Stimulated activated naive CD8-positive, alpha-beta T cell treated with anti-CD3 and anti-CD28 coated beads, Interleukin-15, Interleukin-2, amounts not matched to agents 100 U/mL and 50 U/mL, for 24 hours (primary cell): ENCODE results near the gene DPH6.
"Not testable (repeated sequence)": the region's sequence is repeated elsewhere in the genome, so short reads cannot be mapped to it uniquely, and the experiment has no call there.

Source experiments
- ATAC-seq: fragments of 150-1000 bp; cut with Tn5 transposase; one replicate; pipeline ENCODE4 v1.10.0; 2021
- DNase-seq: peaks from one replicate; pipeline ENCODE4 v3.0.0; 2021

DPH6 gene

DNA sequence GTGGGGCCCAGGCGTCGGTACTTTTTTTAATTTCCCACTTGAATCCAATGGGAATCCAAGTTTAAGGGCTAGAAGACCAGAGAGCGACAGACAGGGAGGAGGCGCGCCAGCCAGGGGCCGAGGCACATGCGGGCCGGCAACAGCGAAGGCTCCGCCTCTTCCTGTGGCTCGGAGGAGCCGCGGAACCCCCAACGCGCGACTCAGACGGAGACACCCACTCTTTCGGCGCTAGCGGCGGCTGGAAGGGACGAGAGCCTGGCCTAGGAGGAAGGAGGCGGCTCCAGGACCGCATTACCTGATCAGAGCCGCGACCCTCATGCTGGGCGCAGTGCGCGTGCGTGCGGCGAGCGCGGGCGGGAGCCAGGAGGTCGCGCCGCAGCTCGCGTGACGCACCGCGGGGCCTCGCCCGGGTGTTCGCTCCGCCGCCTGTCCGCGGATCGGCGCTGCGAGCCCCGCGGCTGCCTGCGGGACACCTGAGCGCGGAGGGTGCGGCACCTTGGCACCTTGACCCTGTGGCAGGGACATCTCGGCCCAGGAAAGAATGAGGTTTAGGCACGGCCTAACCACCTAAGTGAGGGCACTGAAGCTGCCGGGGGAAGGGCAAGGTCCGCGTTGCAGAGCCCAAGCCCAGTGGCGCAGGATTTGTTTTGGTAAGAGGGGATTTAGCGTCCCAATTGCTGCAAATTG is at the start of gene DPH6:
Gene DPH6 (minus strand): TSS at position 342 of the 687 bp plus-strand sequence. CDS start 24 bp downstream, at position 318.
- peak; percentile 95 for ATAC-seq
- peak; percentile 85 for DNase-seq

GRCh38 chr15:35595656-35596055 is 49.7 kb upstream of the DPH6 start:
- no peak for ATAC-seq
- DNase-seq = no peak

GRCh38 chr15:35591987-35592386 is 46.0 kb upstream of the DPH6 start:
- not testable (repeated sequence) for ATAC-seq, DNase-seq

DNA sequence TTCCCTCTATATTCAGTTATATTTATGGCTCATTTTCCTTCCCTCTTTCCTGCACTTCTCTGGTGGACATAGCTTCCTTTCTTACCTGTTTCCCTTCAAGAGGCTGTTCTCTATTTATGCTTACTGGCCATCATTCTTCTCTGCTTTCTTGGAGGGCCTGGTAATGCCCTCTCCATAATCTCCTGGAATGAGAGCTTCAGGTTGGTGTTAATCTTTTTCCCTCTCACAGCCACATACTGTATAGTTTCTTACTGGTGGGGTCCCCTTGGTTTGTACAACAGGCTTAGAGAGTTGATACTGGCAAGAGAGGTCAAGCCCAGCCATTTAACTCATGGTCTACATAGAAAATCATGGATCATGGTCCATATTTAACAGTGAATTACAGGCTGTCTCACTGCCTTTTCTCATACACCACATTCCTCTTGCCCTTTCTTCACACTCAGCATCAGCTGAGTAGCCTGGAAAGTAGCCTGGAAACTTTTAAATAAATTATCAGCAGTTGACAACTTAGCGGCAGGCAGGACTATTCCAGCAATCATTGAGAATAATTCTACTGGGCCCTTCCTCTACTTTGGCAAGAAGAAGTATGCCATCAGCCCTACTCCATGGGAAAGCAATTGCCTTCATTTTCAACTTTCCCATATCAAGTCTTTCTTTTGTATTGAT is 38.0 kb upstream of the DPH6 start:
- no peak for DNase-seq

DNA sequence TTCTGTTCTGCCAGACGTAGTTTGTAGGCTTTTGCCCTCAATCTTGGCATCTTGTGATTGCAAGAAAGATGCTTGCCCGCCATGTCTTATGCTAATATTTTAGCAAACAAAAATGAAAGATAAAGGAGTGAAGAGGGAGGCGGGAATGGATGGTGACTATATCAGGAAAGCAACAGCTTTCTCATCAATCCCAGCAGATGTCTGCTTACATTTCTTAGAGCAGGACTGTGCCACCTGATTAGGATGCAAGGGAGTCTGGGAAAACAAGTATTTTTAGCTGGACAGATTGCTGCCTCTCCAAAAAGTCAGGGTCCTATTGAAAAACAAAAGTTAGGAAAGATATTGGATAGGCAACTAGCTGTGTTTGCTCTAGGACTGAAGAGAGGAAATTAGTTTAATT is 34.6 kb upstream of the DPH6 start:
- DNase-seq (no peak), ATAC-seq (no peak)

More for the DNA sequence above, 38.0 kb upstream of the DPH6 start:
- ATAC-seq = no peak

DNA sequence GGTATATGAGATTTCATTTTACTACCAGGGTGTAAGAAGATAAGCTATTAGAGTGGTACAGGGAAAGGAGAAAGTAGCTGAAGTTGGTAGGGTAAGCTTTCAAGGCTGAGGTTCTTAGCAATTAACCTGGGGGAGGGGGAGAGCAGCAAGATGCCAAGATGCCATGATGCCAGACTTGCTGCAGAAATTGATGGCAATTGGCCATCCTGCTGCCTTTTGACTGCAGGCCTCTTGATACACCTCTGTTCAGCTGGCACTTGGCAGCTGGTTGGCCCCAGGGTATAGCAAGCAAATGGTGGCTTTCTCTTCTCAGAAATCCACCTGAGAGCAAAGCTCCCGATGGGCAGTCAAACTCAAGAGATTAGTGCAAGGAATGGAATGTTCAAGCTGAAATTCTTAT is 21.4 kb upstream of the DPH6 start:
- ATAC-seq = no peak
- no peak for DNase-seq

GRCh38 chr15:35566991-35567390 is 21.0 kb upstream of the DPH6 start:
- ATAC-seq (no peak), DNase-seq (no peak)

GRCh38 chr15:35565901-35566300 is 19.9 kb upstream of the DPH6 start:
- ATAC-seq (no peak), DNase-seq (no peak)

DNA sequence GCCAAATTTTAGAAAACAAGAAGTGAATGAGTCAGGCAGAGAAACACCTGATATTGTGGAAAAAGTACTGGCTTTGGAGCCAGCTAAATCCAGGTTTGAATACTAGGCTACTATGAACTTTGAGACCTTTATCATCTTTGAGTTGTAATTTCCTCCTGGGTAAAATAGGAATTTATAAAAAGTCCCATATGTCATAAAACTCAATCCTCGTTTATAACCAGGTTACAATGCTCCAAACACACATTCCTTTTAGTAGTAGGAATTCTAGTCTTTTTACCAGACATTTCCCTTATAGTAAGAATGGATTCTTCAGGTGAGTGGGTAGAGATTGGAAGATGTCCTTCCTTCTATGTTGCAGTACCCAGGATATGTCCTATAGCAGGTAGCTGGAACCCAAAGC is 16.7 kb upstream of the DPH6 start:
- ATAC-seq (no peak), DNase-seq (no peak)

DNA sequence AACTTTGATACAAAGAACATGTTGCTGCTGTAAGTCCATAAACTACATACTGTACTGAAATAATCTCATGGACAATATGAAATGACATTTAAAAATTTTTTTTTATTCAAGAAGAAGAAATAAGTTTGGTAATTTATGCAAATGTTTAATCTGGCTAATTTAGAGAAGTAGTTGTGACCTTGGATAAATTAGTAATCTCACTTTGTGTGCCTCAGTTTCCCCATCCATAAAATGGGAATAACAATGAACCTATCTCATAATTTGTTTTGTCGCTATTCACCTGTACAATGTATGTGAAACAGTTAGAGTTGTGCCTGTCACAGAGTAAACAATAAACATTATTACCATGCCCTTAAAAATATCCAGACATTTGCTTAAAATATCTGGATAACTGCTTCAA is 15.3 kb upstream of the DPH6 start:
- no peak for ATAC-seq
- no peak for DNase-seq

- ATAC-seq = no peak
- DNase-seq = no peak
Observed at GRCh38 chr15:35560870-35561269, 14.9 kb upstream of the DPH6 start.

DNA sequence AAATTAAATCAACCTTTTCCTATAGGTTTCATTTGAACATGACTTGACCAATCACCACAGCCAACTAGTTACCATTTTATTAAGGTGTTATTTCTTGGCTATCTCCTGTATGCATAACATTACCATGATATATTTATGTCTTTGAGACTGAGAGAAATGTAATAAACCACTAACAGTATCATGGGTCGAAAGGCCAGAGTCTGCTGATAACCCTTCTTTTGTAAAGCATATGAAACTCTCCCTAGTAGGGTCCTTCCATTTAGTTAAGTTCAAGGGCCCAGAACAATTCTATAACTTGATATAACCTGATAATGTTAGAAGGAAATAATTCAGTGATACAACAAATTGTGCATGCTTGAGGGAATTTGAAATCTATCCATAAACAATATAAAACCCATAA is 14.3 kb upstream of the DPH6 start:
- DNase-seq (no peak), ATAC-seq (no peak)

DNA sequence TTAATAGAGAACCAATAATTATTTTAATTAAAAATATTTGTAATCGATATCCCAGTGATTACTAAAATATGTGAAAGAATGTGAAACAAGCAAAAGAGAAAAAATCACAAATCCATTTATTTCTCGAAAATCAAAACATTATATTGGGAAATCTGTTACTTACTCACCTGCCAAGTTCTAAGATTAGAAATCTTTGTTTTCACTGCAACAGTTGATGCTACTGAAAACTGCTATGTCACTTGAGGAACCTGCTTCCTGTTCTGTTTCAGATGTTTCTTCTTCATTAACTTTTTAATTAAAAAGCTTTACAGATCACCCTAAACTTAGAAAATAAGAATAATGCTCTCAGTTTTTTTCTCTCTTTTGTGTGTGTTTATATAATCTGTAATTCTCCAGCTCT is 13.7 kb upstream of the DPH6 start:
- DNase-seq (no peak), ATAC-seq (no peak)

- ATAC-seq = no peak
- no peak for DNase-seq
Observed at GRCh38 chr15:35557544-35557943, 11.6 kb upstream of the DPH6 start.

- ATAC-seq (no peak), DNase-seq (no peak)
Observed at GRCh38 chr15:35557012-35557411, 11.0 kb upstream of the DPH6 start.

GRCh38 chr15:35555244-35555643 is 9.3 kb upstream of the DPH6 start:
- ATAC-seq (no peak), DNase-seq (no peak)

- no peak for ATAC-seq
- no peak for DNase-seq
Observed at GRCh38 chr15:35550957-35551356, 5.0 kb upstream of the DPH6 start.

DNA sequence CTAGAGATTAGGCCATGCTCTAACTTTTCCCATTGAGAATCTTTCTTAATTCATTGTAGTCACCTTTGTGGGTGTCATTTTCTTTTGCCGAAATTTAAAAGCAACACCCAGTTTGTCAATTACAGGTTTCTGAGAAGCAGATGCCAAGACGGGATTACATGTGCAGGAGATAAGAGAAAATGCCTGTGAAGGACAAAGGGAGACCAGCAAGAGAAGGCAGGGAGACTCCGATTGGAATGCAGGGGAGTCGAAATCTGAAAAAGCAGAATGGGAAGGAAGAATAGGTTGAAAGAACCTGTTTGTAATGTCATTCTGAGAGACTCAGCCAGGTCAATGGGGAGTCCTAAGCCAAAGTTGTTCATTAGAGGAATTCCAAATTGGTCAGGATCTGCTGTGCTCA is 3.6 kb upstream of the DPH6 start:
- ATAC-seq = no peak

DNA sequence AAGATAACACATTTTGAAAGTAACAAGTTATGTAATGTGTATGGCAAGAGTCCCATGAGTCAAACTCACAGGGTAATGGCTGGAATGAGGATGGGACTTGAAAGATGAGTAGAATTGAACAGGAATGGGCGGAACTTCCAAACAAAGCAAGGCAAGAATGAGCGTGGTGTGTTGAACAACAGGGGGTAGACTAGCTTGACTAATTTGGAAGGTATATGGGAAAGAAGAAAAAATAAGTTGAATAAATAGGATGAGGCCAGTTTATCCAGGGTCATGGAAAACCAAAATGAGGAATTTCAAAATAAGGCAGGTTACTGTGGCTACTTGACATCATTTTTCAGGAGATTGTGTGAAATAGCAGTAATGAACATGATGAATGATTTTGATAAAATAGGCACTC is 2.5 kb upstream of the DPH6 start:
- DNase-seq (no peak), ATAC-seq (no peak)

More for the DNA sequence above, 3.6 kb upstream of the DPH6 start:
- no peak for DNase-seq

DNA sequence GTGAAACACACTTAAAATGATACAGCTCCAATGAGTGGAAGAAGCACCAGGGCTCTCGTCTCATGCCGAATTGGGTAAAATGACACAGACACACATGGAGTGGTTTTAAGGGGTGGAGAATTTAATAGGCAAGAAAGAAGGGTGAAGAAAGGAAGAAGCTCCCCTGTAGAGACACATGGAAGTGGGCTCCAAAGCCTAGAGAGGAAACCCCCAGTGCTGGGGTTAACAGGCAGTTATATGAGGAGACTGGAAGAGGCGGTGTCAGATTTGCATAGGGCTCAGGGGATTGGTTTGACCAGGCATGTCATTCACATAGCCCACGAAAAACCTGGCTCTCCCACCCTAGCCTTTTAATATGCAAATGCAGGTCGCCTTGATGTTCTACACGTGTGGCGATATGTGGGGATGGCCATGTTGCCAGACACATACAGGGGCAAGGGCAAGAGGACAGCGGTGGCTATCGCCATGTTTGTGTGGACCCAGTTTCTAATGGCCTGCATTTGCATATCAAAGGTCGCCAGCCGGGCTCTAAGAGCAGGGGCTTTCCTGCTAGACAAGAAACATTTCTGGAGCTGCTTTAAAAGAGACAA is 1.9 kb upstream of the DPH6 start:
- DNase-seq (no peak), ATAC-seq (no peak)

DNA sequence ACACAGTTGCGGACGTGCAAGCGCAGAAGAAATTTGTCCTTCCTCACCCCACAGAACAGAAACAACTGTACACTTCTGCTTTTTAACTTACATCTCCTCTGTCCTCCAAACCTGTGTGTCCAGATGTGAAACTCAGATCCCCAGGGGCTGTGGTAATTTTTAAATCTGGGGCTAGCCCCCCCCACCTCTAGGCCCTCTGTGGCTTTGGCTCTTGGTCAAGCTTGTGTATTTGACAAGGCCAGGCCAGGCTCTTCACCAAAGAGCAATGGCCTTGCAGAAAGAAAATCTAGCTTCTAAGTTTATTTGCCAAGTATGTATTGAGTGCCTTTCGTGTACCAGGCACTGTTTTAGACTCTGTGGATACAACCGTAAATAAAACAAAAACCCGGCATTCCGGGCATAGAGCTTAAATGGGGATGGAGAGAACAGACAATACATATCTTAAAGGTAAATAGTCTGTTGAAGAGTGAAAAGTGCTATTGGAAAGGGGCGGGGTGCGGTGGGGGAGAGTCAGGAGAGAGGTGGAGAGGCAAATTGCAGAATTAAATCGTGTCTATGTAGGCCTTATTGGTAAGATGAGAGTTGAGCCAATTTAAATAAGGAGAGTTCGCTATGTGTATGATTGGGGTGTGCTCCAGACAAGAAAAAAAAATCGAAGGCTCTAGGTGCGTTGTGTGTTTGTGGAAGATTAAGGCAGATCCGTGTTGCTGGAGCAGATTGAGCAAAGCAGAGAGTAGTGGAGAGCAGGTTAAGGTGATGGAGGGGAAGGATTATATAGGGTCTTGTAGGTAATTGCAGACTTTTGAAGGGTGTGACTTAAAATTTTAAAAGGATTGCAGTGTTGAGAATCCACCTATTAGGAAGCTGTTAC is 781 bp upstream of the DPH6 start:
- DNase-seq = peak; percentile 6
- ATAC-seq = no peak

- ATAC-seq = peak; percentile 4
- DNase-seq = peak; percentile 38
Observed at GRCh38 chr15:35545316-35545823, 595 bp downstream of the DPH6 start.
